Measurements from ENCODE around the gene CARD19.

- no peak for TF ChIP-seq REST (IDR thresholded peaks at IDR 0.05; ENCODE audit: low read depth)
- no peak for TF ChIP-seq POLR2AphosphoS5 (IDR thresholded peaks at IDR 0.05; ENCODE audit: low read depth, low read length)
- TF ChIP-seq SIN3A (IDR thresholded peaks at IDR 0.05; ENCODE audit: low read depth) = no peak
- no peak for TF ChIP-seq POLR2A (IDR thresholded peaks at IDR 0.05; ENCODE audit: borderline replicate concordance, extremely low read depth, insufficient read depth, insufficient read length)
Observed at GRCh38 chr9:93114169-93114983, 18.4 kb downstream of the CARD19 start.
